Glutamatergic neuron (in vitro differentiated cells): ENCODE data around the gene TIMM22. TPM values are rescaled to one million over a fixed set of nuclear protein-coding genes. Genes with fewer than 3 reads are reported as not detected.

ENCODE experiments used
- DNase-seq: peaks from one replicate; pipeline ENCODE4 v3.0.0; 2022
- H3K27ac Mint-ChIP-seq: one replicate; pipeline ENCODE4 v1.8.0; 2020; ENCODE audit warnings: mild to moderate bottlenecking, mixed read lengths, inconsistent platforms; ENCODE audit not compliant: unreplicated experiment
- H3K27me3 Mint-ChIP-seq: one replicate; pipeline ENCODE4 v1.8.0; 2020; ENCODE audit warnings: mild to moderate bottlenecking, moderate library complexity, mixed read lengths, inconsistent platforms; ENCODE audit not compliant: unreplicated experiment
- H3K36me3 Mint-ChIP-seq: one replicate; pipeline ENCODE4 v1.8.0; 2020; ENCODE audit warnings: mild to moderate bottlenecking, mixed read lengths, inconsistent platforms; ENCODE audit not compliant: unreplicated experiment
- H3K4me1 Mint-ChIP-seq: one replicate; pipeline ENCODE4 v1.8.0; 2020; ENCODE audit warnings: mild to moderate bottlenecking, low read depth, mixed read lengths, inconsistent platforms; ENCODE audit not compliant: unreplicated experiment
- H3K4me3 Mint-ChIP-seq: one replicate; pipeline ENCODE4 v1.8.0; 2020; ENCODE audit warnings: mild to moderate bottlenecking, mixed read lengths, inconsistent platforms; ENCODE audit not compliant: unreplicated experiment
- H3K9me3 Mint-ChIP-seq: one replicate; pipeline ENCODE4 v1.8.0; 2020; ENCODE audit warnings: mild to moderate bottlenecking, moderate library complexity, mixed read lengths, inconsistent platforms; ENCODE audit not compliant: unreplicated experiment
- CTCF ChIP-seq: fragments of 200-600 bp; sonication (generic); IDR thresholded peaks from one replicate; pipeline ENCODE4 v1.5.0; 2021; ENCODE audit not compliant: partially characterized antibody, unreplicated experiment
- total RNA-seq: library from RNA; stranded (reverse); fragmentation: NEBNext Ultra II Directional; extraction: Animal tissue kit (Norgen Biotek cat#: 25700); gene quantifications from one replicate; pipeline ENCODE4 v1.2.1, GENCODE V29; 2021; ENCODE audit not compliant: unreplicated experiment

TIMM22 gene
- total RNA-seq, 1 donor from 2014 or later, result 22.0 TPM

GRCh38 chr17:1022278-1023024 lies 25.5 kb downstream of the TIMM22 start:
- no peak for TF ChIP-seq CTCF
- no peaks in the 10 kb centered on the region for H3K36me3 Mint-ChIP-seq
- peaks cover 8% of the 10 kb centered on the region for H3K4me1 Mint-ChIP-seq
- no peak for DNase-seq
- peaks cover 11% of the 10 kb centered on the region for H3K27me3 Mint-ChIP-seq
- H3K27ac Mint-ChIP-seq, result no peak overlapping the region
- no peak overlapping the region for H3K4me3 Mint-ChIP-seq
- H3K9me3 Mint-ChIP-seq, result peaks cover 6% of the 10 kb centered on the region

- peaks cover 13% of the 10 kb centered on the region for H3K27me3 Mint-ChIP-seq
- peaks cover 10% of the 10 kb centered on the region for H3K4me1 Mint-ChIP-seq
- H3K4me3 Mint-ChIP-seq, result no peak overlapping the region
These were observed 27.1 kb downstream of the TIMM22 start for GRCh38 chr17:1024076-1024475.

GRCh38 chr17:1025733-1026598 lies 29.0 kb downstream of the TIMM22 start:
- no peak overlapping the region for H3K4me3 Mint-ChIP-seq
- TF ChIP-seq CTCF, result no peak
- peaks cover 17% of the 10 kb centered on the region for H3K27me3 Mint-ChIP-seq
- peaks cover 6% of the 10 kb centered on the region for H3K9me3 Mint-ChIP-seq
- DNase-seq, result no peak
- H3K4me1 Mint-ChIP-seq, result peaks cover 18% of the 10 kb centered on the region
- no peak overlapping the region for H3K27ac Mint-ChIP-seq
- no peaks in the 10 kb centered on the region for H3K36me3 Mint-ChIP-seq

More at GRCh38 chr17:1024076-1024475, 27.1 kb downstream of the TIMM22 start:
- DNase-seq, result no peak
- H3K27ac Mint-ChIP-seq, result no peak overlapping the region
- TF ChIP-seq CTCF, result no peak
- H3K9me3 Mint-ChIP-seq, result peaks cover 8% of the 10 kb centered on the region
- no peaks in the 10 kb centered on the region for H3K36me3 Mint-ChIP-seq

GRCh38 chr17:1026599-1026975 lies 29.7 kb downstream of the TIMM22 start:
- Mint-ChIP-seq H3K4me3 (no peak overlapping the region), H3K4me1 (peaks cover 18% of the 10 kb centered on the region), H3K9me3 (peaks cover 6% of the 10 kb centered on the region), H3K27me3 (peaks cover 17% of the 10 kb centered on the region), H3K27ac (no peak overlapping the region), H3K36me3 (no peaks in the 10 kb centered on the region)
- DNase-seq, result no peak
- no peak for TF ChIP-seq CTCF

GRCh38 chr17:1027044-1027443 lies 30.1 kb downstream of the TIMM22 start:
- peaks cover 6% of the 10 kb centered on the region for H3K9me3 Mint-ChIP-seq
- H3K27me3 Mint-ChIP-seq, result peaks cover 17% of the 10 kb centered on the region
- no peak overlapping the region for H3K4me3 Mint-ChIP-seq
- H3K27ac Mint-ChIP-seq, result no peak overlapping the region
- no peaks in the 10 kb centered on the region for H3K36me3 Mint-ChIP-seq
- no peak for DNase-seq
- peaks cover 18% of the 10 kb centered on the region for H3K4me1 Mint-ChIP-seq
- TF ChIP-seq CTCF, result no peak
